GM19239 (cell line): ENCODE measurements around the gene MAGI2.

Experiments
- DNase-seq: peaks from one replicate; pipeline ENCODE4 v3.0.0; 2011; ENCODE audit warnings: low spot score; ENCODE audit not compliant: insufficient read length
- FAIRE-seq: peaks from 2 replicates; lab custom pipeline; 2011; peaks lifted over from hg19 to GRCh38; lab: Jason Lieb, UNC

The MAGI2 gene

GRCh38 chr7:77983973-77984372 lies 1469.5 kb downstream of the MAGI2 start:
- DNase-seq (no peak), FAIRE-seq (no peak)

- FAIRE-seq (no peak), DNase-seq (no peak)
These were observed 1470.4 kb downstream of the MAGI2 start for GRCh38 chr7:77982926-77983550.

- DNase-seq (no peak), FAIRE-seq (no peak)
These were observed 1473.3 kb downstream of the MAGI2 start for GRCh38 chr7:77980087-77980713.

- FAIRE-seq, result no peak
- DNase-seq, result no peak
These were observed 1474.2 kb downstream of the MAGI2 start for GRCh38 chr7:77979219-77979618.

- FAIRE-seq, result no peak
- DNase-seq, result no peak
These were observed 1477.6 kb downstream of the MAGI2 start for GRCh38 chr7:77975672-77976480.

GRCh38 chr7:77971726-77972125 lies 1481.7 kb downstream of the MAGI2 start:
- FAIRE-seq (no peak), DNase-seq (no peak)

GRCh38 chr7:77967429-77967828 lies 1486.0 kb downstream of the MAGI2 start:
- FAIRE-seq (no peak), DNase-seq (no peak)
